Measurements from ENCODE around the gene CCDC80.
"Not testable (repeated sequence)": the region's sequence is repeated elsewhere in the genome, so short reads cannot be mapped to it uniquely, and the experiment has no call there.

Gene CCDC80

GRCh38 chr3:112665009-112665408 lies 24.1 kb upstream of the CCDC80 start:
- DNase-seq = not testable (repeated sequence)

- DNase-seq = no peak
Observed at GRCh38 chr3:112656043-112656442, 15.1 kb upstream of the CCDC80 start.

GRCh38 chr3:112654979-112655378 lies 14.0 kb upstream of the CCDC80 start:
- DNase-seq = no peak

- no peak for DNase-seq
Observed at GRCh38 chr3:112654492-112654891, 13.5 kb upstream of the CCDC80 start.

- DNase-seq = no peak
Observed at GRCh38 chr3:112653881-112654300, 12.9 kb upstream of the CCDC80 start.

GRCh38 chr3:112653209-112653871 lies 12.4 kb upstream of the CCDC80 start:
- DNase-seq = no peak

- DNase-seq = no peak
Observed at GRCh38 chr3:112651516-112651915, 10.6 kb upstream of the CCDC80 start.

GRCh38 chr3:112651071-112651470 lies 10.1 kb upstream of the CCDC80 start:
- no peak for DNase-seq

- DNase-seq = no peak
Observed at GRCh38 chr3:112650482-112650881, 9.5 kb upstream of the CCDC80 start.

- DNase-seq = no peak
Observed at GRCh38 chr3:112649478-112649735, 8.5 kb upstream of the CCDC80 start.

- DNase-seq = no peak
Observed at GRCh38 chr3:112647122-112647521, 6.2 kb upstream of the CCDC80 start.

- DNase-seq = no peak
Observed at GRCh38 chr3:112646623-112647022, 5.7 kb upstream of the CCDC80 start.

GRCh38 chr3:112644453-112644852 lies 3.5 kb upstream of the CCDC80 start:
- no peak for DNase-seq

- no peak for DNase-seq
Observed at GRCh38 chr3:112643621-112644240, 2.8 kb upstream of the CCDC80 start.

GRCh38 chr3:112642912-112643506 lies 2.1 kb upstream of the CCDC80 start:
- DNase-seq = peak; percentile 70

GRCh38 chr3:112640276-112640929 lies 540 bp downstream of the CCDC80 start:
- DNase-seq = no peak

GRCh38 chr3:112639455-112640225 lies 1.3 kb downstream of the CCDC80 start:
- no peak for DNase-seq

GRCh38 chr3:112638327-112639020 lies 2.5 kb downstream of the CCDC80 start:
- no peak for DNase-seq

GRCh38 chr3:112637700-112638099 lies 3.2 kb downstream of the CCDC80 start:
- no peak for DNase-seq

- DNase-seq = no peak
Observed at GRCh38 chr3:112635674-112636073, 5.3 kb downstream of the CCDC80 start.

GRCh38 chr3:112634786-112635541 lies 6.0 kb downstream of the CCDC80 start:
- DNase-seq = no peak

- DNase-seq = no peak
Observed at GRCh38 chr3:112633757-112634156, 7.2 kb downstream of the CCDC80 start.

Data from MV-4-11 (cell line).